ENCODE measurements around the gene ZIC4. TPM values are rescaled to one million over a fixed set of nuclear protein-coding genes. Genes with fewer than 3 reads are reported as not detected.

The ZIC4 gene
- total and polyA plus RNA-seq, 9 of the 15 experiments (the other 6 are each of a cell fraction or from before 2014, with no cell fraction given): not detected

- Histone ChIP-seq H3K4me2 (ENCODE audit: insufficient read depth, low read length) (no peak overlapping the region), H3K9ac (ENCODE audit: insufficient read depth in 1 of 2, low read depth in 2 of 2, low read length in 2 of 2) (no peak overlapping the region), H3K27me3 (ENCODE audit: control insufficient read depth in 2 of 2, insufficient read depth in 2 of 2, low read length in 2 of 2) (no peaks in the 10 kb centered on the region), H3K27ac (ENCODE audit: extremely low read depth, low read depth, low read length) (no peak overlapping the region), H3K4me3 (no peak overlapping the region), H3K9me3 (replicated peaks; ENCODE audit: control insufficient read depth, insufficient read depth, low read depth, low read length) (no peaks in the 10 kb centered on the region), H3K4me1 (replicated peaks in 1 of 2; ENCODE audit: control insufficient read depth in 2 of 2, insufficient read depth in 2 of 2, low read length in 2 of 2) (no peaks in the 10 kb centered on the region), H3K36me3 (ENCODE audit: control insufficient read depth, insufficient read depth, low read length) (no peaks in the 10 kb centered on the region), H3K9me1 (ENCODE audit: control insufficient read depth, insufficient read depth, low read length) (no peaks in the 10 kb centered on the region), H4K20me1 (replicated peaks; ENCODE audit: control insufficient read depth, insufficient read depth, low read length) (no peaks in the 10 kb centered on the region), H3K79me2 (ENCODE audit: control insufficient read depth, insufficient read depth, low read length) (no peaks in the 10 kb centered on the region), H2AFZ (ENCODE audit: low read depth, low read length) (no peak overlapping the region)
- ChIA-PET CTCF (ENCODE audit: low intra/inter-chr PET ratio) (no interaction called here), POLR2A (no interaction called here)
- no TSS peak for BruUV-seq (replicated peaks)
- in situ Hi-C loops (cut with MboI): no loop called here
- FAIRE-seq (no peak), ATAC-seq (no peak), DNase-seq (ENCODE audit: extremely low read depth in 1 of 4, low spot score in 3 of 4) (no peak)
- 0% methylated on average over 1 of the region's 1 CpG for WGBS (ENCODE audit: insufficient coverage, low coverage, missing lambda C conversion rate)
- intact Hi-C loops (cut with micrococcal nuclease): no loop called here
- TF ChIP-seq ZNF212 (CRISPR knock-in tag; IDR thresholded peaks at IDR 0.05) (no peak), ZNF316 (IDR thresholded peaks at IDR 0.05) (no peak), NR1H2 (CRISPR knock-in tag; IDR thresholded peaks at IDR 0.05) (no peak), ZBTB33 (CRISPR knock-in tag; IDR thresholded peaks at IDR 0.05) (no peak), ZNF511 (CRISPR knock-in tag; IDR thresholded peaks at IDR 0.05) (no peak), ZC3H11A (IDR thresholded peaks at IDR 0.05; ENCODE audit: low read depth, low read length) (no peak), KLF13 (tag; IDR thresholded peaks at IDR 0.05; ENCODE audit: borderline replicate concordance, low read depth) (no peak), SIX5 (IDR thresholded peaks at IDR 0.05; ENCODE audit: borderline replicate concordance in 1 of 2, insufficient read depth in 1 of 2, low read depth in 1 of 2, low read length in 2 of 2) (no peak), ATF4 (CRISPR knock-in tag; IDR thresholded peaks at IDR 0.05) (no peak), ZNF408 (CRISPR knock-in tag; IDR thresholded peaks at IDR 0.05; ENCODE audit: low read depth) (no peak), PCBP1 (IDR thresholded peaks at IDR 0.05; ENCODE audit: low read depth, low read length, poor library complexity, severe bottlenecking) (no peak), C11orf30 (IDR thresholded peaks at IDR 0.05; ENCODE audit: low read depth) (no peak)
Observed at GRCh38 chr3:147348976-147349375, 57.4 kb downstream of the ZIC4 start.

Data from K562 (cell line).